Skeletal muscle cell (primary cell): Measurements from ENCODE around the gene GIGYF2.
A peak's percentile ranks its signal among the peaks of the same experiment; 100 is the strongest.

ENCODE experiments used
- DNase-seq: peaks from one replicate; pipeline ENCODE4 v3.0.0-alpha.2; 2010; ENCODE audit warnings: low read depth
- H3K4me3 ChIP-seq: 2 replicates; pipeline ENCODE4 v1.5.1; 2011; ENCODE audit warnings: low read depth, mild to moderate bottlenecking, control low read depth, low read length, moderate library complexity

GIGYF2 gene

DNA sequence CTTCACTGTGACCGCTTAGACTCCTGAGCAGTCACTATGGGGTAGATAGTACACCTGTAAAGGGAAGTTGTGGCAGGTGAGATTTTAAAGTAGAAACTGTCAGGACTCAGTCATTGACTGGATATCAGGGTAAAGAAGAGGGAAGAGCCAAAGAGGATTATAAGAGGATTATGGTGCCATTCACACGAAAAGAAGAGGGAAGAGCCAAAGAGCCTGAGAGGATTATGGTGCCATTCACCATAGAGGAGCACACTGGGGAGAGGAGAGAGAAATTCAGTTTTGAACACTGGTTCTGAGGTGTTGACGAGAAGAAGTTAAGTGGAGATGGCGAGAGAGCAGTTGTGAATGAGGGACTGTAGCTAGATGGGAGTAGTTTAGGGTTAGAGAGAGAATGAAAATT is 96.1 kb downstream of the GIGYF2 start:
- H3K4me3 ChIP-seq = no peak overlapping the region
- DNase-seq = no peak

DNA sequence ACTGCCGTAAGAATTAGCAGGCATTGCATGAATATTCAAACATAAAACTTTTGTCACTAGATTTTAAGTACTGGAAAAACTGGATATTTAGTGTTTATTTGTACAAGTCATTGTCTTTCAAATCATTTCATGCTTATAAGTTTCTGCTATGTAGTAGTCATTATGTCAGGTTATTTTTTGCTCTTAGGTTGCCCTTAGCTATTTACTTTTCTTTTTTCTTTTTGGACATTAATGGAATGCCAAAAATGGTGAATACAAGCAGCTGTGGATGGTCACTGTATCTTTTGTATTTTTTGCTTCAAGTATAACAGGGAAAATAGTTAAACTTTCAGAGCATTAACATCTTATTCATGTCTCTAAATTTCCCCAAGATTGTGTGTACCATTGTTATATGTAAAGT is 97.8 kb downstream of the GIGYF2 start:
- H3K4me3 ChIP-seq = no peak overlapping the region
- no peak for DNase-seq

DNA sequence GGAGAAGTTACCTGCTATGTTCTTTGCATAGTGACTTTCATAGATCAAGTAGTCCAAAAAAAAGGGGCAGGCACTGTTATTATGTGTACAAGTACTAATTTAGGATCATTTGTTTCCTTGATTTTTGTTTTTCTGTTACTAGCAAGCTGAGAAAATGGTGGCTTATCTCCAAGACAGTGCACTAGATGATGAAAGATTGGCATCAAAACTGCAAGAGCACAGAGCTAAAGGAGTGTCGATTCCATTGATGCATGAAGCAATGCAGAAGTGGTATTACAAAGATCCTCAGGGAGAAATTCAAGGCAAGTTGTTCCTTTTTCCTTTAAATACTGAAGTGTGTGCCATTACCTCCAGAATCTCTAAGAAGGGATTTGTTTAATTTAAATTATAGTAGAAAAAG is 98.8 kb downstream of the GIGYF2 start:
- DNase-seq = peak; percentile 29
- H3K4me3 ChIP-seq = no peak overlapping the region

DNA sequence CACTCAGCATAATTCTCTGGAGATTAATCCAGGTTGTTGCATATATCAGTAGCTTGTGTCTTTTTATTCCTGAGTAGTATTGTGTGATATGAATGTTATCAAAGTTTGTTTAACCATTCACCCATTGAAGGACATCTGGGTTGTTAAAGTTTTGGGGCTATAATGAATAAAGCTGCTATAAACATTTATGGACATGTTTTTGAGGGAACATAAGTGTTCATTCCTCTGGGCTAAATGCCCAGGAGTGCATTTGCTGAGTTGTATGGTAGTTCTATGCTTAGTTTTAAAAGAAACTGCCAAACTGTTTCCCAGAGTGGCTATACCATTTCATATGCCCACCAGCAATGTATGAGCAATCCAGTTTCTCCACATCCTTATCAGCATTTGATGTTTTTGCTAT is 101.1 kb downstream of the GIGYF2 start:
- H3K4me3 ChIP-seq = no peak overlapping the region
- DNase-seq = no peak

DNA sequence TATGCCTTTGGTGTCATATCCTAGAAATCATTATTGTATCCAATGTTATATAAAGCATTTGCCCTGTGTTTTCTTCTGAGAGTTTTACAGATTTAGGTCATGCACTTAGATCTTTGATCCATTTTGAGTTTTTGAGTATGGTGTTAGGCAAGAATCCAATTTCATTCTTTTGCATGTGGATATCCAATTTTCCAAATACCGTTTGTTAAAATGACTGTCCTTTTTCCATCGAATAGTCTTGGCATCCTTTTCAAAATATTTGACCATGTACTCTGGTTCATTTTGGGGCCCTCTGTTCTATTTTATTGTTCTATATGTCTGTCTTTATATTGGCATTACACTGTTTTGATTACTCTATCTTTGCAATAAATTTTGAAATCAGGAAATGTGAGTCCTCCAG is 103.0 kb downstream of the GIGYF2 start:
- no peak for DNase-seq

DNA sequence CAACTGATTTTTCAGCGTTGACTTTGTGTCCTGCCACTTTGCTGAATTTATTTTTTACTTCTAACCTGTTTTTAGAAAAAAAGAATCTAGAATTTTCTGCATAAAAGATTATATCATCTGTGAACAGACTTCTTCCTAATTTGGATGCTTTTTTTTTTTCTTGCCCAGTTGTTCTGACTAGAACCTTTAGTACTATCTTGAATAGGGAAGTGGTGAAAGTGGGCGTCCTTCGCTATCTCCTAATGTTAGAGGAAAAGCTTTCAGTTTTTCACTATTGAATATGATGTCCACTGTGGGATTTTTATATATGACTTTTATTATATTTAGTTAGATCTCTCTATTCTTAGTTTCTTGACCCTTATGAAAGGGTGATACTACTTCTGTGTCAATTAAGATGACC is 105.0 kb downstream of the GIGYF2 start:
- no peak for DNase-seq

More for the DNA sequence above, 103.0 kb downstream of the GIGYF2 start:
- H3K4me3 ChIP-seq = no peak overlapping the region

DNA sequence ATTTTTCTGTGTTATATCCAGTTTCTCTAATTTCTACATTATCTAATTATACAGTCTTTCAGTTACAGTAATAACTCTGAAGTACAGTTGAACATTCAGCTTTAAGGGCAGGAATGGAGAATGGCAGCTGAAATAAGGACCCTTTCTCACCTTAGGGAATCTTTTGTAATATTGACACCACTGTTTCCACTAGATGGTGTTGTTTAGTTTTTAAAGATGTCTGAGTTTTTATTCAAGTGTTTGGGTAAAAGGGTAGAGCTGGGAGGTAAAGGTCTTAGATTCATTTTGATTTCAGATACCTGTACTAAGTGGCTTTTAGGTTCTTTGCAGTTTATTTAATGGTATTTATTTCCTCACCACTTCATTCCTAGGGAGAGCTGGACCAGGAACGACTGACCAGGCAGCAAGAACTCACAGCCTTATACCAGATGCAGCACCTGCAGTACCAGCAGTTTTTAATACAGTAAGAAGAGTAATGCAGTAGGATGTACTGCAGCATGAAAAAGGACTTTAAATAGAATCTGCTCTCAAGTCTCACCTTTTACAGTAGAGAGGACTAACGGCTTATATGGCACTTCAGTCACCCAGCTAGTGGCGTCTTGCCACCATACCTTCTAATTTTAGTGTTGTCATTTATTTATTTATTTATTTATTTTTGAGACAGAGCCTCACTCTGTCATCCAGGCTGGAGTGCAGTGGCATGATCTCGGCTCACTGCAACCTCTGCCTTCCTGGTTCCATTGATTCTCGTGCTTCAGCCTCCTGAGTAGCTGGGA is 112.4 kb downstream of the GIGYF2 start:
- no peak overlapping the region for H3K4me3 ChIP-seq
- no peak for DNase-seq

More for the DNA sequence above, 105.0 kb downstream of the GIGYF2 start:
- H3K4me3 ChIP-seq = no peak overlapping the region

DNA sequence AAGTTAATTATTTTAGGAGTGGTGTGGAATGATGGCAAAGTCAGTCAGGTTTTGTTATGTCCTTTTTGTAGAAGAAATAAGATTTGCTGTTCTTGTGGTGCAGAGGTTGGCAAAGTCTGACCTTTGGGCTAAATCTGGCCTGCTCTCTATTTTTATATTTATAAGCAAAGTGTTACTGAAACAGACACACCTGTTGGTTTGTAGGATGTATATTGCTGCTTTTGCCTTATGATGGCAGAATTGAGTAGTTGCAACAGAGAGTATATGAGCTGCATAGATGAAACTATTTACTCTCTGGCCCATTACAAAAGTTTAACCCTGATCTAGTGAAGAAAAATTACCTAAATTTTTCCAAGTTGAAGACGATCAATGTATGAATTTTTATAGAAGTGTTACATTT is 113.3 kb downstream of the GIGYF2 start:
- DNase-seq = no peak
- no peak overlapping the region for H3K4me3 ChIP-seq

DNA sequence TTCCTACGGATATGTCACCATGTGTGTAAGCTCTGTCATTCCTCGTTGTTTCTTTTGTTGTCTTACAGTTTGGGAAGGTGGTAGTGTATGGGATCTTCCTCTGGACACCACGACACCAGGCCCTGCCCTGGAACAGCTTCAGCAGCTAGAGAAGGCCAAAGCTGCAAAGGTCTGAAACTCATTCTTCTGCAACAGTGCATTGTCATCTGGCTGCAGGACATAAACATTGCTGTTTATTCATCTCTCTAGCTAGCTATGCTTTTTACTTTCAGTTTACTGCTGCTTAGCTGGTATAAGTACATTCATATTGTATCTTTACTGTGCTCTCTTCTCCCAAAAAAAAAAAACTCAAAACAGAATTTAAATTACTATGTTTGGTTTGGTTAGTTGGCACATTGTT is 118.4 kb downstream of the GIGYF2 start:
- no peak overlapping the region for H3K4me3 ChIP-seq
- DNase-seq = no peak

DNA sequence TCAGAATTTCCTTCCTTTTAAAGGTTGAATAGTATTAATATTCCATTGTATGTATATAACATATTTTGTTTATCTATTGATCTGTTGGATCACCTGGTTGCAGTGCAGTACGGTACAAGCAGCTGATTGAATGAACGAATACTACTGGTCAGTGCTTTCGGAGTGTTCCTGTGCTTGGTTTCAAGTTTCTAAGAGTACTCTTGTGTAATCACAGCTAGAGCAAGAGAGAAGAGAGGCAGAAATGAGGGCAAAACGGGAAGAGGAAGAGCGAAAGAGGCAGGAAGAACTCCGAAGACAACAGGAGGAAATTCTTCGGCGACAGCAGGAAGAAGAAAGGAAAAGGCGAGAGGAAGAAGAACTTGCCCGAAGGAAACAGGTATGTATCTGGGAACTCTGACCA is 119.5 kb downstream of the GIGYF2 start:
- H3K4me3 ChIP-seq = no peak overlapping the region
- DNase-seq = no peak

DNA sequence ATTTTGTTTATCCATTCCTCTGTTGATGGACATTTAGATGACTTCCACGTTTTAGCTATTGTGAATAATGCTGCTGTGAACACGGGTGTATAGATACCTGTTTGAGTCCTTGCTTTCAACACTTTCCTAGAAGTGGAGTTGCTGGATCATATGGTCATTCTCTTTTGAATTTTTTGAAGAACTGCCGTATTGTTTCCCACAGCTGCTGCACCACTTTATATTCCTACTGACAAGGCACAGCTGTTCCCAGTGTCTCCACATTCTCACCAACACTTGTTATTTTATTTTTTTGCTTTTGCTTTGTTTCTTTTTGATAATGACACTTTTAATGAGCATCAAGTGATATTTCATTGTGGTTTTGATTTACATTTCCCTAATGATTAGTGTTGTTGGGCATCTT is 120.6 kb downstream of the GIGYF2 start:
- no peak for DNase-seq
- no peak overlapping the region for H3K4me3 ChIP-seq

DNA sequence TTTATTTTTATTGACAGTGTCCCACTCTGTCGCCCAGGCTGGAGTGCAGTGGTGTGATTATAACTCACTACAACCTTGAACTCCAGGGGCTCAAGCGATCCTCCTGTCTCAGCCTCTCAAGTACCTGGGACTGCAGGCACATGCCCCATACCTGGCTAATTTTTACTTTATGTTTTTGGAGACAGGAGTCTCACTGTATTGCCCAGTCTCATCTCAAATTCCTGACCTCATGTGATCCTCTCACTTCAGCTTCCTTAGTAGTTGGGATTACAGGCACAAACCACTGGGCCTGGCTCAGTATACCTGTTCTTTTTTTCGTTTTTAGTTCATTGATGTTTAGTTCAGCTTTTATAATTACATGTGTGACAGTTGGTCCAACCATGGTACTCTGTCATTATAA is 132.9 kb downstream of the GIGYF2 start:
- no peak overlapping the region for H3K4me3 ChIP-seq
- no peak for DNase-seq

DNA sequence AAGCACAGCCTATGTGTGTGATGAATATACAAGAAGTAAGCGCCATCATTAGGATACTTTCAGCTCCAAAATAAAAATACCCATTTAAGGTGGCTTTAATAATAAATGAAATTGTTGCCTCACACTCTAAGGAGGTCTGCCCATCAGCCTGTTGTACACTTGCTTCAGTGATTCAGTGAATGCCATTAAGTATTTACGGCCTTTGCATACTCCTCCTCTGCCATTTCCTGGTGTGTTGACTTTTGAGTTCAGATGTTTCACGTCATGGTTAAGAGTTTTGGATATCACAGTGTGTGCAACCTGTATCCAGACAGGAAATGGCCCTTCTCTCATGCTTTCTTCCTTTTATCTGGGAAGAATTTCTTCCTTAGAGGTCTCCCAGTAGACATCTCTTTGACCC is 134.4 kb downstream of the GIGYF2 start:
- DNase-seq = no peak
- no peak overlapping the region for H3K4me3 ChIP-seq

DNA sequence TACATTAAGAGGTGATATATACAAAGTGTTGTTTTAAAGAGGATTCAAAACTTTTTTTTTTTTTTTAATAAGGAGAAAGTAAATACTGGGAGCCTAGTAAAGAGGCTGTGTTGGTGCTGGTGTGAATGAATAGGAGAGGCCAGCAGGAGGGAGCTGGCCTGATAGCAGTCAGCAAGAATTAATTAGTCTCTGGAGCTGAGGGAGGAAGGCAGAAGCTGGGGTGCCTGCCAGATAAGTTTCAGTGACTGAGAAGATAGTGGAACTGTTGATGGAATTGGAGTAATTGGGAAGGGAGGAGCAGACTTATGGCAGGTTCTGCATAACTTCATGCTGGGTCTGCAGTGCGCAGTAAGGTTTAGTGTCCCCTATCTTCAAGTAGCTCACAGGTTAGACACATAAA is 136.7 kb downstream of the GIGYF2 start:
- no peak overlapping the region for H3K4me3 ChIP-seq
- no peak for DNase-seq

DNA sequence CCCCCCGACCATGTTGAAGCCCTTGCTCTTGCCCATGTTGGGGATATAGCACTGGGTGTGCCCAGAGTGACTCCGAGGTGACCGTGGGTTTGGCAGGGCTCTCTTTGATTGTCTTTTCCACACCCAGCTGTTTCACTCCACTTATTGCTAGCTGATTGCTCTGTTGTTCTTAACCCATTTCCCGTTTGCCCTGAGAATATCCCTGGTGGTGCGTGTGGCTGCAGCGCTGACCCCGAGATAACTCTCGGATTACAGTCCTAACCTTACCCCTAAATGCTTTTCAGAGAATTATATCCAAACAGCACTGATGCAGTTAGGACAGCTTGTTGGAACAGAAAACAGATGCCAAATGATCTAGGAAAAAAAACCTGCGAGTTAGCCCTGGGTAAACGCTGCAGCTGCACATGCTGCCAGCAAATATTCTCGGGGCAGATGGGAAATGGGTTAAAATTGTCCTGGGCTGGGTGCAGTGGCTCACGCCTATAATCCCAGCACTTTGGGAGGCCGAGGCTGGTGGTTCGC is 138.6 kb downstream of the GIGYF2 start:
- no peak for DNase-seq
- no peak overlapping the region for H3K4me3 ChIP-seq

DNA sequence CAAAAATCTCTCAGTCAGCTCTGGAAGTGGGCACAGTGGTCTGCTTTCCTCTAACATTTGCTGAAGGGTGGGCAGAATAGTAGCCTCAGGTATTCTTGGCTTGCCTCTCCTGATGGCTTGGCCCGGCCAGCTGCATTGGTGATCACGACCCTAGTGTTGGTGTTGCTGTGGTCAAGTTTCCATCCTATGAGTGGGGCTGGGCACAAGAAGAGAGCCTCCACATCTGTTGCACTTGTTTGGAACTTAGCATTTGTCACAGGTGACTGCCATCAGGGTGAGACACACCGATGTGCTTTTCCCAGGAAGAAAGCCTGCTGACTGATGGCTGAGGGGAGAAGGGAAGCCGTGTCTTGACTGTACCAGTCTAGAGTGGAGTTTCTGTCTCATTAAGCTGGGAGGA is 139.8 kb downstream of the GIGYF2 start:
- DNase-seq = no peak

DNA sequence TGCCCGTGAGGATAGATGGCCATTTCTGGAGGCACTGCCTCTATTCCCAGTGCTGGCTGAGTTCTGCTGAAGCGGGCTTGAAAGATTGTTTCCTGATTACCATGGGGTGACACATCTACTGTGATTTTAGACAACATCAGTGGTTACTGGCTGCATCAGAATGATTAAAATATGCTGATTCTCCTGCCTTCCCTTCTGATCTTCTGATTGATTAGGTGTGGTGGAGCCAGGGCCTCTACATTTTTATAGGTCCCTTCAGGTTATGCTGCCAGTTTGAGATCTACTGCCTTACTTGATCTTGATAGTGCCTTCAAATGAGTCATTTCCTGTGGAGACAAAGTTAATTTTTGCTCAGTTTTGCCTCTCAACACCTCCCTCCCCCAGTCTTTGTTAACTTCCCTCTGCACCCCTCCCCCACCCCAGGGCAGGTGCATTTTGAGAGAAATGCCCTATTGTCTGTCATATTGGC is 141.3 kb downstream of the GIGYF2 start:
- no peak for DNase-seq
- no peak overlapping the region for H3K4me3 ChIP-seq

More for the DNA sequence above, 139.8 kb downstream of the GIGYF2 start:
- no peak overlapping the region for H3K4me3 ChIP-seq

DNA sequence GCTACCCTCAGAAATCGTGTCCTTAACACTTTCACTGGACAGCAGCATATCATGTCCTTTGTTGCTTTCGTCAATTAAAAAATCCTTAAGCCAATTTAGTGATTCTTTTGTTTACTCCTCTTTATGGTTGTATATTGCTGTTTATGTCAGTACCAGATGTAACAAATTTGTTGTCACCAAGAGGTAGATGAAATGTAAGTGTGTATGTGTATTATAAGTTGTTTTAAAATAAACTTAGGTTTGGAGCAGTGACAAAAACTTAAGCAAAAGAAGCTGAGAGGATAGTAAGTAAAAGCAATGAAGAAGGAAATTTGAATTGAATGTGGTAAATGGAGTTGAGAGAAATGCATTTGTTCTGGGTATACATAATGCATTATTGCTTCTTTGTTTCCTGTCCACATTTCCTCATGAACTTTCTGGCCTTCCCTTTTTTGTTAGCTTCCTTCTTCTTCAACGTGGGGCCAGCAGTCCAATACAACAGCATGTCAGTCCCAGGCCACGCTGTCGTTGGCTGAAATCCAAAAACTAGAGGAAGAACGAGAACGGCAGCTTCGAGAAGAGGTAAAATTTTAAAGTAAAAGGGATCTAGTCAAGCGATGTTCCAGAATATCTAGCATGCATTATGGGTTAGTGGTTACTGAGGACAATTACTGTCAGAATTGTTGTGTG is 142.4 kb downstream of the GIGYF2 start:
- DNase-seq = no peak

DNA sequence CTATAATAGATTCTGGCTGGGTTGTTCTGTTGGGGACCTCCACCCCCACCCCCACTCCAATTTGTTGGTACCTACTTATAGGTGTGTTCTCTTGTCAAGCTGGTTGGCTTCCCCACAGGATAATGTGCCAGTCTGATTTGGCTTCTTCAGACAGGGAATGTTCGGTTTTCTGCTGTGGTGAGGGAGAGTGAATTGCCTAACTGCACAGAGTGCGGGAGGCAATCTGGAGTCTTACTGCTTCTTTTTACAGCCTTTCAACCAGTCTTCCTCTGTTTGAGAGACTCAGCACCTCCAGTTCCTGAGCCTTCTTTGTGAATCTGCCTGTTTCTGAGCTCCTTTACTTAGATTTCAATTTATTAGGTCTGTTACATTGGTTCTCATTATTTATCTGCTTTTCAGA is 145.6 kb downstream of the GIGYF2 start:
- DNase-seq = no peak
- no peak overlapping the region for H3K4me3 ChIP-seq

More for the DNA sequence above, 142.4 kb downstream of the GIGYF2 start:
- H3K4me3 ChIP-seq = no peak overlapping the region

DNA sequence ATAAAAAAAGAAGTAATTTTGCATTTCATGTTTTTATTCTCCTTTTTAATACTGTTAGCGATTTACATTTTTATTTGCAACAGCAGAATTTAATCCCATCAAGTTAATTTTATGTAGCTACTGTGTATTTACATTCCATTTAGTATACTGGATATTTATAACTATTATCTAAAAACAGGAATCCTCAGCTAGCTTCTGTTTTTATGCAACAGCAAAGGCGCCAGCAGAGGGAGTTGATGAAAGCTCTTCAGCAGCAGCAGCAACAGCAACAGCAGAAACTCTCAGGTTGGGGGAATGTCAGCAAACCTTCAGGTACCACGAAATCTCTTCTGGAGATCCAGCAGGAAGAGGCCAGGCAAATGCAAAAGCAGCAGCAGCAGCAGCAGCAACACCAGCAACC is 146.7 kb downstream of the GIGYF2 start:
- H3K4me3 ChIP-seq = no peak overlapping the region
- no peak for DNase-seq

DNA sequence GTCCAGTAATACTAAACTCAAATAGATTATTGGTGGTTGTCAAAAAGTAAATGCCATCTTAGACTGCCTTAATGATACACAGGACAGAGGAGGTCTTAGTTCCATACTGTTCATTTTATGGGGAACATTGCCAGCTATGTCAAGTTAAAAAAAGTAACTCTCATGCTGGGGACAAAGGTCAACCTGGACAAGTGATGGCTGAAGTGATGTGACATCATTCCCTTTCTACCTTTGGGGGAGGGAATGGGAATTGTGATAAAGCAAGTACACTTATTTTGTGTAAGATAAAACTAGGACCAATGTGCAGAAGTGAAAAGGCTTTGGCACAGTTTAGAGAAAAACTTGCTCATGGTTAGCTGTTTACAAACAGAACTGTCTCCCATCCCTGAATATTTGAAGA is 148.9 kb downstream of the GIGYF2 start:
- no peak overlapping the region for H3K4me3 ChIP-seq
- DNase-seq = no peak
